HG03469 (cell line): ENCODE measurements around the gene GPR34.
A peak's percentile ranks its signal among the peaks of the same experiment; 100 is the strongest.
"Not testable (repeated sequence)": the region's sequence is repeated elsewhere in the genome, so short reads cannot be mapped to it uniquely, and the experiment has no call there.

ENCODE experiments used
- ATAC-seq: cut with Tn5 transposase; IDR thresholded peaks from one replicate; pipeline ENCODE4 v1.9.1; 2021; ENCODE audit warnings: mild to moderate bottlenecking, moderate library complexity, moderate number of reproducible peaks; ENCODE audit not compliant: unreplicated experiment

The GPR34 gene, protein sequence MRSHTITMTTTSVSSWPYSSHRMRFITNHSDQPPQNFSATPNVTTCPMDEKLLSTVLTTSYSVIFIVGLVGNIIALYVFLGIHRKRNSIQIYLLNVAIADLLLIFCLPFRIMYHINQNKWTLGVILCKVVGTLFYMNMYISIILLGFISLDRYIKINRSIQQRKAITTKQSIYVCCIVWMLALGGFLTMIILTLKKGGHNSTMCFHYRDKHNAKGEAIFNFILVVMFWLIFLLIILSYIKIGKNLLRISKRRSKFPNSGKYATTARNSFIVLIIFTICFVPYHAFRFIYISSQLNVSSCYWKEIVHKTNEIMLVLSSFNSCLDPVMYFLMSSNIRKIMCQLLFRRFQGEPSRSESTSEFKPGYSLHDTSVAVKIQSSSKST

DNA sequence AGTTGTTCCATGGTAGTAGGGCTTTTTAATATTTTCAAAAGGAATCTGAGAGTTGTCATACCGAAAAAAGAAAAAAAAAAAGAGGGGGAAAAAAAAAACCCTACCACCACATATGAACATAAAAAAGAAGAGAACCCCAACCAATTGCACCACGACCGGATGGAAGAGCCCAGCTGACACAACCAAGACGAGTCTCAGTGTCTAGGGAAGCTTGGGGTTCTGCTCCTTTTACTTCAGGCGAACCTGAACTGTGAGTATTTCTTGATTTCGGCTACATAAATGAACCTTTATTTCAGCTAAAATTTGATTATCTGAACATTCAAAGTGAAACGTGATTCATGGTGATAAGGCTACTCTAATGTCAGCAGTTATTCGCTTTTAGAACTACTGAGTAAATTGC is at the start of gene GPR34:
TSS of gene GPR34 (plus strand) at position 139 of the 400 bp plus-strand sequence. CDS start 6,661 bp downstream, outside the sequence.
- no peak for ATAC-seq

DNA sequence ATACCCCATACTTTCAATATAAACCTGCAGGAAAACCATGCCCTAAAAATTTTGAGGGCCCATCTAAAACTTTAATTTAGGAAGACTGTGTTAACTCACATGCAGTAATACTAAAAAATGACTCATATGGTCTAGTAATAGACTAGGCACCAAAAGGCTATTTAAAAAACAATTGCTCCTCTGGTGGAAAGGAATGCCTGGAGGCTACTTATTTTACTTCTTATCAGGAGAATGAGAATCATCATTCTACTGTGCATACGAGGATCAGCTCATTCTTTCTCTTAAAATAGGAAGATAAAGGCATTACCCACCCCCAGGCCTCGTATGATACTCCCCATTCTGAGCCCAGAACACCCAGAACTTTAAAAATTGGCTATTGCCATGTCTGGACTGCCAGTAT is 42.6 kb upstream of the GPR34 start:
- not testable (repeated sequence) for ATAC-seq

DNA sequence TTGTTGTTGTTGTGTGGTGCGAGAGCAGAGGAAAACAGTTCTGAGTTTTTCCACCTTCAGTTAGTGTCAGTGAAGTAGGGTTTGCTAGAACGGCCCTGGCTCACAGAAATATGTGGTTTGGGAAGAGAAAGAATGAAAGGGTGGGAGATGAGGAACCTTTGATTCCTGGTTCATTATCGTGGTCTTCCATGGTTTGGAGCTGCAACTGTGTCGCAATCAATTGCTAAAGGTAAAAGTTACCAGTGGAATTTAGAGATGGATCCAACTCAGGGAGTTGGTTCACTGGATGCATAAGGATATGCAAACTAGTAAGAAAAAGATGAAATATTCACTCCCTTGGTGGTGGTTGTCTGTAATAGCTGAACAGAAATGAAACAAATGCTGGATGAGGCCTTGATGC is 35.6 kb upstream of the GPR34 start:
- no peak for ATAC-seq

DNA sequence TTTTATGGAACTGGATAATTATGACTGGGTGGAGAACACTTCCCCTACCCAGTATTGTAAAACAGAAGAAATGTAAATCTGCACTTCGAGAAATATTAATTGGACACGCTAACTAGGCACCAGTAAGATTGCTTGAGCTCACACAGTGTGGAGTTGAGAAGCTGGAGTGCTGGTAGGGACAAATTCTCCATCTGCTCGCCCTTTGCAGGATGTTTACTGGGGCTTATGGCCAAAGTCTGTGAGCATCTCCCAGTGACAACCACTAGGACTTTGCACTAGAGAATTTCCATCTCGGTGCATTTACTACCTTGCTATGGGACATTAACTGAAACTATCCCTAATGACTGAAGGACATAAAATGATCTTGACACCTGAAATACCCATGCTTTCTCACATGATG is 33.7 kb upstream of the GPR34 start:
- no peak for ATAC-seq

DNA sequence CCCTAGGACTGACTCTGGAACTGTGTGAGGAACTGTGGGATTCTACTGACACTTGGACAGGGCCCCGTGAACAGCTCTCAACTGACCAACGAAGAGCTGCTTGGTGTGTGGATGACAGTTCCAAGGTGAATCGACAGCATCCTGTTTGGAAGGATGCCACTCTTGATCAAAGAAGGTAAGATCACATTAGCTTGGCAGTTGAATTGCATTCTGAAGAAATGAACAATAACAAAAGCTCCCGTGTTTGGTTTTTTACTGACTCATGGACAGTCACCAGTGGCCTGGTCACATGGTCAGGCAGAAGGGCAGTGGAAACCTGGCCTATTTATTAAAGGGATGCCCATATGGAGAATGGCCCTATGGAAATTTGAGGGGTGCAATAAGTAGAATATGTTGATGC is 33.1 kb upstream of the GPR34 start:
- ATAC-seq = no peak

DNA sequence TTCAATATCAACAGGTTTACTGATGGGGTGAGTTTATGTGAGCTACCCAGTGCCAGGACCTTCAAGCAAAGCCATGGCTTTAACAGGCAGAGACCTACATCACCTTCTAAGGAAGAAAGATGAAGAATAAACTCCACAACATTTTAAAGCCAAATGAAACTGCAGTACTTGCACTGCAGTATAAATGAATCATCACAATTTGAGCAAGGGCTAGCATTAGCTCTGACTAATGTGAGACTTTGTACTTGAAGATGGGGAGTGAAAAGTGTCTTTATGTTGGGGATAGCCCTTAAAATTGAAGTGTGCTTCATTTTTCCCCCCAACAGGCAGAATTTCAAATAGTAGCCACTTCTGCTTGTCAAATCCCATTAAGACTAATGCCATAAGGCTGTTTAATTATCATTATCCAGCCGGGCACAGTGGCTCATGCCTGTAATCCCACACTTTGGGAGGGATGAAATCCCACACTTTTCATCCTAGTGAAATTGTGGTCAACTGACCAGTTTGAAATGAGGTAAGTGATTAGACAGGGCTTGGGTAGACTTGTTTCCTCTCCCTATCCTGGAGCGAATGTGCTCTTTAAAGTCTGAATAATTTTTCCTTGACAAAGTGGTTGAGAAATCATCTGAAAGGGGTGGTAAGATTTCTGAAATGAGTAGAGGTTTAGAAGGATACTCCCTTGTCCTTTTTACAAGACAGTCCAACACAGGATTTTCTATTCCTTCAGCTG is 27.2 kb upstream of the GPR34 start:
- ATAC-seq = no peak

DNA sequence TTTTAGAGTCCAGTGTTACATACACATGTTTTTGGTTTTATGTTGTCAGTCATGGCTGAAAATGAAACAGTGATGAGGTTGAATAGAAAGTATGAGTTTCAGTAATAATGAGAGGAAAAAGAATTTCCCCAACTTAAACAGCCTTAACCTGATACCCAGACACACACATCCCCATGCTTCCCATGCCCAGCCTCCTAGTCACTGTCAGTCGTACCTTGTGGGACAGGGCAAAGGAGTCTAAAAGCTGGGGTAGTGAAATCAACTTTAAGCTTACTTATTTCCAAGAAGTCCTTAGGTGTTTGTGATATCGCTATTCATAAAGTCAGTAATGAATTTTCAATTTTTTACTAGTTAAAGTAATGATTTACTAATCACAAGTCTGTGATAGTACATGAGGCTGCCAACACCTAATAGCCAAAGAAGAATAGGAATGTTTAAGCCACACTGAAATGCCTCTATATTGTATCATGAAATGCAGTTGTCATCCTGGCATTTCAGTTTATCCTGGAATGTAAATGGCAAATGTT is 24.3 kb upstream of the GPR34 start:
- ATAC-seq = peak; percentile 70

DNA sequence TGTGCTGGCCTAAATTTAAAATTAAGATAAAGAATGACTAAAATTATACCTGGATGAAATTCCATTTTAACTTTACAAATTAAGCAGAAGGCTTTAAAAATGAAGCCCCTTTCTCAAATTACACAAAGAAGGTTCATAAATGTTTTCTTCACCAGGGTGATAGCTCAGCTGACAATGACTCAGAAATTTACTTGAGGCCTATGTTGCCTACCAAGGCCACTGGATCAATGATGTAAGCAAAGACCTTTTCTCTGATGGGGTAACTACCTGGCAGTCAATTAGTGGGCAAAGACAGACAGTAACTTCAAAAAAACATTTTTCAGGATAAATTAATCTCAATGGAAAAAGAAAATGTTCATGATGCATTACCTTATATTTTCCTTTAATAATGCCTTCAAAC is 23.9 kb upstream of the GPR34 start:
- no peak for ATAC-seq

DNA sequence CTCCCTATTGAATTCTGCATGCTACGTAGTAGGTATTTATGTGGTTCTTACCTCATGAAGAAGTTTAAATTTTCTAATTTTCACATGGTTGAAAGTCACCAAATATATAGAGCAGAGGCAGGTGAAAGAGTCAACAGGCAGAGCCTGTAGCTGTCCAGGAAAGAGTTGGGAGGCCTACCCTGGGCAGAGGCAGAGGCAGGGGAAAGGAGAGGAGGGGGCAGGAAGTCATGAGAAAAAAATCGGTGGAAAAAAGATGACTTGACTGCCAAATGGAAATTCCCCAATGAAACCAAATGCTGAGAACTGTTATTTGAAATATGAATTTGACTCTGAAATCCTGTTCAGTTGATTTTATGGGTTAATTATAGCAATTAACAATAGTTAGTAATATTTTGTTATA is 23.1 kb upstream of the GPR34 start:
- no peak for ATAC-seq

DNA sequence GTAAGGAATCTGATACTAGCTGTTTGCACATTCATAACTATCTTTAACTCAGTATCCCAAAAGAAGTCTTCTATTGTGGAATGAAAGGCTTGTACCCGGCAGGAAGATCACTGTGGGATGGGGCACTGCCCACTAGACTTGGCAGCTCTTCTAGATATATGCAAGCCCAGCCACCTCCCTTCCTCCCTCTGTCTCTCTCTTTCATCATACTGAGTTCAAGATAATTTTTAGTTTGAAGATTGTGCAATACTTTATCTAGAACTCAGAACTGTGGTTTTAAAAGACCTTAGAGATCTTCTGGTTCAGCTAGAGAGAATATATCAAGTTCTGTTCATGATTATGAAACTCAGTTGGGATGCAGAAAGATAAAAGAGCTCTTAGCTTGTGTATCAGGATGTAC is 22.5 kb upstream of the GPR34 start:
- no peak for ATAC-seq

DNA sequence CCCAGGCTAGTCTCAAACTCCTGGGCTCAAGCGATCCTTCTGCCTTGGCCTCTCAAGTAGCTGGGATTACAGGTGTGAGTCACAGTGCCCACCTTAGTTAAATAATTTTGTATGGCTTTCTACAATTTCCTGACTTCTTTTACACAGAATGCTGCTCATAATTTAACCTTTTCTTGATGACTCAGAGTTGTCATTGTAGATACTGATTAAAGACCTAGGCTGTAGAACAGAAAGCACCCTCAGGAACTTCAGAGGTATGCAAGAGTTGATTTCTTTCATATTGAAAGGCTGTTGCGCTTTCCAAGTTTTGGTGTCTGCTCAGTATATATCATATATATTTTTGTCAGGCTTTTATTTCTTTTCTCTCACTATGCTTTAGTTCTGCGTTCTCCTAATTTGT is 21.1 kb upstream of the GPR34 start:
- no peak for ATAC-seq

DNA sequence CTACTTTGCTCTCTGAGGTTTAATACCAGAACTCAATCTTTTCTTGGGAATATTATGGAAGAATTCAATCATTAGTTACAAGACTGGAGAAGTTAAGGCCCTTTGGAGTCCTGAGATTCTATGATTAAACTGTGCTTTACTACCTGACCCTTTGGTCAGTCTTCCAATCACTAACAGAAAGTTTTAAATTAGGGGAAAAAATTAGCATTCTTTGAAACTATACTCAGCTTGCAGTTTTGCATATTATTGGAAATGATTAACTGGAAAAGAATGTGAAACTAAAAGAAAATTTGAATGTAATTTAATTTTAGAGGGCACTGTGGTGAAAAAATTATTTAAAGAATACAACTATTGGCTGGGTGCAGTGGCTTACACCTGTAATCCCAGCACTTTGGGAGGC is 18.7 kb upstream of the GPR34 start:
- no peak for ATAC-seq

DNA sequence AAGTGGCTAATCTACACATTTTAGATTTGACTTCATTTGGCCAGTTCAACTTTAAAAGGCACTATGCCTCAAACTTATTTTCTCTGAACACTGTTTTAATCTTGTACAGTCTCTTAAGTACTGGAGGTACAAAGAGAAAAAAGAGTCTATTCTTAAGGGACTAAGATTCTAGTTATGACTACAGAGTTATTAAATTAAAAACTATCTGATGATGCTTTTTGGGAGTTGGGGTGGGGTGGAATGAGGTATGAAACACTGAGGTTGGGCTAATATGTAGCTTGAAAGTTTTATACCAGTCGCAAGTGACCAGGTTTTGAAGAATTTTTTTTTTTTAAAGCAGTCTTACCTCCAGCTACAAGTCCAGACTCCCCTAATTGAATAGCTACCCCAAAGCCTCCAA is 17.7 kb upstream of the GPR34 start:
- no peak for ATAC-seq

DNA sequence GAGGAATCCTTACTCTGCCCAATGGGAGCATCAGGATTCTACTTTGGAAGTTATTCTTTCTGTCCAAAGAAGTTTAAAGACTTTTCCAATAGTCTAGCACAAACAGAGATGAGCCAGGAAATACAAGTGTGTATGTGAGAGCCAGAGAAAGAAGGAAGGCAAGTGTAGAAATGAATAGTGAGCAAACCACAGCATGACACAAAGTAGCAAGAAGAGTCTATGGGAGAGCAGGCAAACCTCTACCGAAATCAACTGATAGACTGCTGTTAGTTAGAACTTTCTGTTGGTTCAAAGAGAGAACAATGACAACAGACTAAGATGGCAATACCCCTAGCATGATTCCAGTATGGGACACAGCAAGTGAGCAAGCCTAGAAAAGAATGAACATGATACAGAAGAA is 16.1 kb upstream of the GPR34 start:
- no peak for ATAC-seq

DNA sequence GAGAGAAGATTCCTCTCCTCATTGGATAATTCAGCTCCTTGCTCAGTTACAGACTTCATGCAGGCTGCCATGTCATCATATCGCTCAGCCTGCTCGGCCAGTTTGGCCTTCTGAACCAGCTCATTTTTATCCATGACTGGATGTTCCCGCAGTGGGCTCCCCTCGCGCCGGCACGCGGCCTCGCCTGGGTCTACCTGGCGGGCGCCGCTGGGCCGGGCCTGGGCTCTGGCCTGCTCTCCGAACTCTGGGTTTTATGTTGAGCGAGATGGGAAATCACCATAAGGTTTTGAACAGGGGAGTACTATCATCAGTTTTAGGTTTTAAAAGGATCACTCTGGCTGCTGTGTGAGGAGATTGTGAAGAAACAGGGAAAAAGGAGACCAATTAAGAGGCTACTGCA is 12.4 kb upstream of the GPR34 start:
- ATAC-seq = not testable (repeated sequence)

DNA sequence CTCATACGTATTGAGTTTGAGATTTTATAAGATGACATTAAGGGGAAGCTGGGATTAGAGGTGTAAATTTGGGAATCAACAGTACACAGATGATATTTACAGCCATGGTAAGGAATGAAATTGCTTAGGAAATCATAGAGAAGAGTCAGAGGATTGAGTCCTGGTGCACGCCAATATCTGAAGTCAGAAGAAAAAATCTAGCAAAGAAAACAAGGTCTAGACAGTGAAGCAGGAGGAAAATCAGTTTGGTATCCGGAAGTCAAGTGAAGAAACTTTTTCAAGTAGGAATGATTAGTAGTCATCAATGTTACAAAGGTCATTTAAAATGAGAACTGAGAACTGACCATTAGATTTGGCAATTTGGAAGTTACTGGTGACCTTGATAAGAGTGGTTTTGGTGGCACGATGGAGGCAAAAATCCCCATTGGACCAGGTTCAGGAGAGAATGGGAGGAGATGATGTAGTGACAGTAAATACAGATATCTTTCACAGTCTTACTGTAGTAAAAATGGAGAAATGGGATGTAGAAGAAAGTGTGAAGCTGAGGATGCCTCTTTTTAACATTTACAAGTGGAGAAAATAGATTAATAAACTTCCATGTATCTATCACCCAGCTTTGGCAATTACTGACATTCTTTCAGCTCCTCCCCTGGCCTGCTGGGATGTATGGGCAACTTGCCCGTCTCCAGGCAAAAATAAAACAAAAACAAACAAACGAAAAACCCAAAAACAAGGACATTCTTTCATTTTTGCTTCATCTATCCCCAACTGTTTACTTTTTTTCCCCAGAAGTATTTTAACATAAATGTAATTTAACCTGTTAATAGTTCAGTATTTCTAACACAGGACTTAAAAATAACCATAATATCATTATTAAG is 11.4 kb upstream of the GPR34 start:
- no peak for ATAC-seq

DNA sequence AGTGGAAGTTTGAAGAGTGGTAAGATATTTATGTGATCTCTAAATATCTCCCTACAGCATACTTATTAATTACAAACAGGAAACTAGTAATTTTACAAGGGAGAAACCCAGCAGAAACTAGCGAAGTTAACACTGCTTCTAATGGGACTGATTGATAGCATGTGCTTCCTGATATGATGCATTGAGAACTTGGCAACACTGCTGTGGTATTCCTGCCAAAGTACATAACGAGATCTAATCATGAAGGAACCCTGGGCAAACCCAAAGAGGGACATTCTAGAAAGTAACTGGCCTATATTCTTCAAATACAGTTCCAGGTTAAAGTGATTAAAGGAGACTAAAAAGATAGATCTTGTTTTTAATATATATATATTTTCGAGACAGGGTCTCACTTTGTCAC is 4.6 kb upstream of the GPR34 start:
- no peak for ATAC-seq

DNA sequence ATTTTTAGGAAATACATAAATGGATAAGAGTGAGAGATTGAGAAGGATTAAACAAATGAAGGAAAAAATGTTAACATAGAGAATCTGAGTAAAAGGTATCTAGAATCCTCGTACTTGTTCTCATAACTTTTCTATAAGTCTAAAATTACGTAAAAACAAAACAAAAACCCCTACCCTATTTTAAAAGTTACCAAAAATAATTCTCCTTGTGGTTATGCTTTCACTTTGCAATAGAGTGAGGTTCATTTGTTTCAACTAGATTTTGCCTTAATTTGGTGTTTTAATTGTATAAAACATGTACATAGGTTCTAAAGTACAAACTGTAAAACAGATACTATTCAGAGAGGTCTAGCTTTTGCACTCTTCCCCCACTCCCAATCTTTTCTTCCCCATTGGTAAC is 3.8 kb upstream of the GPR34 start:
- ATAC-seq = no peak

DNA sequence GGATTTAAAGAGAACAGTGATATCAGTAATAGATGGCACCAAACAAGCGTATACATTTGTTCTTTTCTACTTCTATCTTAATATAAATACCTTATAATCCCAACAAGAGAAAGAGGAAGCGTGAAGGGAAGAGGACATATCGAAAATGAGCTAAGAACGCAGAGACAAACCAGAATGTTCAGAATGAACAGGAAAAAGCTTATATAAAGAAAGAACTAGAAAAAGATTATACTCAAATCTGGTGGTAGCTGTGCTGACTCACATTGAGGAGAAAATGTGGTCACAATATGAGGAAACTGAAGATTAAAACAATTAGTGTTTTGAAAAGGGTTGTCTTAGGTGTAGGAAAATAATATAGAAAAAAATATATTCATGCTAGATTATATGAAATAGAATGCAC is 2.0 kb upstream of the GPR34 start:
- ATAC-seq = no peak

DNA sequence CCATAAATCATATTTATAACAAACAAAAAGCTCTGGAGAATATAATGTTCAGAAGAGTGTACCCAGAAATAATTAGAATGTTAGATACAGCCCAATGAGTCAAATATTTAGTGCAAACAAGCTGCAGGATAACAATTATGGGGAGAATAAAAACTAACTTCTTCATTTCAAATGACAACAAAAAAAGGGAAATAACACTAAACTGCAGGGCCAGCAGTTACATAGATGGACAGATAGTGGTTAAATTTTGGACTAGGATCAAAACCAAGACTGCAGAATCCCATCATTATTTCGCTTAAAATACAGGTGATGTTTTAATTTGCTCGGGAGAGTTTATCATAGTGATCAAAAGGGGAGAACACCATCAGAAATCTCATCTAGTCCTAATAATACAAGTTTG is 617 bp upstream of the GPR34 start:
- no peak for ATAC-seq

DNA sequence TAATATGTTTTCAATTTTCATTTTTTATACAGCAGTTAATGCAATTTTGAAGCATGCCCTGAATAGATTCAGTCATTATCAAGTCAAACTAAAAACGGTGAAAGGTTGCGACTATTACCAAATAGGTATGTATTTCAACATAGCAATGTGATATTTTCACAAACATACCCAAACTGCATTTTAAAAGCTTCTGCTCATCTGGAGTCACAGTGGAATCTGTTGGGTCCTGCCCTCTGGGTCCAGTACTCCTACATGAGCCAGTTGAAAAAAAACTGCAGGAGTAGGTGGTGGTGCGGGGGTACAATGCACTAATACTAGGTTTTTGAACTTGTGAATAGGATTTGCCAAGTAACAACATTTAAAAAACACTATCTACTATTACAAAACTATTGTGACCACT is 938 bp downstream of the GPR34 start:
- ATAC-seq = no peak
